Stimulated activated CD4-positive, alpha-beta T cell treated with anti-CD3 and anti-CD28 coated beads, Interleukin-4, amount 100 ng/mL, for 4 hours (primary cell): Measurements from ENCODE around the gene METTL22.

Experiments
- DNase-seq, 2 experiments: peaks; one replicate each; pipeline ENCODE4 v3.0.0-alpha.2; 2020

Gene METTL22

GRCh38 chr16:8595783-8596182 is 25.7 kb upstream of the METTL22 start:
- no peak for DNase-seq

- no peak for DNase-seq
Observed at GRCh38 chr16:8596581-8596980, 24.9 kb upstream of the METTL22 start.

GRCh38 chr16:8600144-8600775 is 21.2 kb upstream of the METTL22 start:
- DNase-seq: no peak

- no peak for DNase-seq
Observed at GRCh38 chr16:8605554-8605953, 15.9 kb upstream of the METTL22 start.

- no peak for DNase-seq
Observed at GRCh38 chr16:8607214-8607613, 14.3 kb upstream of the METTL22 start.

- DNase-seq: no peak
Observed at GRCh38 chr16:8611122-8611521, 10.4 kb upstream of the METTL22 start.

GRCh38 chr16:8611886-8612600 is 9.5 kb upstream of the METTL22 start:
- DNase-seq: no peak

- no peak for DNase-seq
Observed at GRCh38 chr16:8614435-8615029, 7.0 kb upstream of the METTL22 start.

GRCh38 chr16:8619671-8620370 is 1.7 kb upstream of the METTL22 start:
- no peak for DNase-seq

GRCh38 chr16:8620535-8620934 is 963 bp upstream of the METTL22 start:
- no peak for DNase-seq

GRCh38 chr16:8621222-8621571 is 301 bp upstream of the METTL22 start:
- DNase-seq: no peak

- no peak for DNase-seq
Observed at GRCh38 chr16:8622315-8622656, 788 bp downstream of the METTL22 start.

- DNase-seq: no peak
Observed at GRCh38 chr16:8623634-8624033, 2.1 kb downstream of the METTL22 start.

GRCh38 chr16:8625491-8626087 is 4.1 kb downstream of the METTL22 start:
- DNase-seq: no peak

GRCh38 chr16:8626946-8627345 is 5.4 kb downstream of the METTL22 start:
- DNase-seq: no peak

GRCh38 chr16:8627456-8627855 is 6.0 kb downstream of the METTL22 start:
- no peak for DNase-seq

- no peak for DNase-seq
Observed at GRCh38 chr16:8628981-8629725, 7.7 kb downstream of the METTL22 start.

GRCh38 chr16:8630255-8630953 is 8.9 kb downstream of the METTL22 start:
- no peak for DNase-seq

- no peak for DNase-seq
Observed at GRCh38 chr16:8631373-8631772, 9.9 kb downstream of the METTL22 start.

GRCh38 chr16:8631818-8632465 is 10.4 kb downstream of the METTL22 start:
- DNase-seq: no peak

GRCh38 chr16:8632675-8633182 is 11.2 kb downstream of the METTL22 start:
- DNase-seq: no peak
